ENCODE results near the gene ECE2. TPM values are rescaled to one million over a fixed set of nuclear protein-coding genes. Genes with fewer than 3 reads are reported as not detected.
"Not testable (repeated sequence)": the region's sequence is repeated elsewhere in the genome, so short reads cannot be mapped to it uniquely, and the experiment has no call there.

ECE2 gene
- total RNA-seq, 6 donors from 2014 or later: not detected

DNA sequence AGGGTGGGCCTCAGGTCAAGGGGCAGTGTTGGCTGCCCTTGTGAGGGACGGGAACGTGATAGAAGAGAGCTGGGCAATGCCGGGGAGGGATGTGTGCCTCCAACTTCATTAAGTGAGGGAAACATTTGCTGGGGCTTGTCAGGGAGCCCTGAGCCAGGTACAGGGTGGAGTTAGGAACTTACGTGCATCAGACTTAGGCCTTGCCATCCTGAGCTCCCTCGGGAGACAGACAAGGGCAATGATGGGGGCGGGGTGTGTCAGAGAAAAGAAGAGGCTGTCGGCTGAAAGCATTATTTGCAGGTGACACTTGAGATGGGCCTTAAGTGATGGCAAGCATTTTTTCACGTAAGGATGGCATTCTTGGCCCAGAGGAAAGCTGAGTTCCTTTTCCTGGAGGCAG is 63.2 kb downstream of the ECE2 start:
- Histone ChIP-seq H3K4me3 (peak overlapping the region in 3 of 4 donors; percentile 1 to 22 (median 11)), H3K9me3 (no peaks in the 10 kb centered on the region), H3K4me1 (peaks cover 33 to 52% (median 39%) of the 10 kb centered on the region in 4 donors), H3K36me3 (peaks cover 6 to 38% (median 22%) of the 10 kb centered on the region in 4 donors), H3K27ac (peak overlapping the region; percentile 18 to 97 (median 67)), H3K27me3 (no peaks in the 10 kb centered on the region)
- 68 to 77% methylated on average over 8 of the region's 8 CpGs for WGBS, 2 donors
- DNase-seq: no peak
- no peak for ATAC-seq (ENCODE audit: low FRiP score in 2 of 2)
- TF ChIP-seq POLR2A (IDR thresholded peaks at IDR 0.05) (no peak), EP300 (IDR thresholded peaks at IDR 0.05) (no peak), POLR2AphosphoS5 (IDR thresholded peaks at IDR 0.05) (no peak)
- TF ChIP-seq, protein P1, sequence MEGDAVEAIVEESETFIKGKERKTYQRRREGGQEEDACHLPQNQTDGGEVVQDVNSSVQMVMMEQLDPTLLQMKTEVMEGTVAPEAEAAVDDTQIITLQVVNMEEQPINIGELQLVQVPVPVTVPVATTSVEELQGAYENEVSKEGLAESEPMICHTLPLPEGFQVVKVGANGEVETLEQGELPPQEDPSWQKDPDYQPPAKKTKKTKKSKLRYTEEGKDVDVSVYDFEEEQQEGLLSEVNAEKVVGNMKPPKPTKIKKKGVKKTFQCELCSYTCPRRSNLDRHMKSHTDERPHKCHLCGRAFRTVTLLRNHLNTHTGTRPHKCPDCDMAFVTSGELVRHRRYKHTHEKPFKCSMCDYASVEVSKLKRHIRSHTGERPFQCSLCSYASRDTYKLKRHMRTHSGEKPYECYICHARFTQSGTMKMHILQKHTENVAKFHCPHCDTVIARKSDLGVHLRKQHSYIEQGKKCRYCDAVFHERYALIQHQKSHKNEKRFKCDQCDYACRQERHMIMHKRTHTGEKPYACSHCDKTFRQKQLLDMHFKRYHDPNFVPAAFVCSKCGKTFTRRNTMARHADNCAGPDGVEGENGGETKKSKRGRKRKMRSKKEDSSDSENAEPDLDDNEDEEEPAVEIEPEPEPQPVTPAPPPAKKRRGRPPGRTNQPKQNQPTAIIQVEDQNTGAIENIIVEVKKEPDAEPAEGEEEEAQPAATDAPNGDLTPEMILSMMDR (IDR thresholded peaks at IDR 0.05): no peak

GRCh38 chr3:184339451-184340135 is 63.8 kb downstream of the ECE2 start:
- not testable (repeated sequence) for DNase-seq; H3K9me3 ChIP-seq; H3K27me3 ChIP-seq; H3K4me3 ChIP-seq; H3K27ac ChIP-seq; ATAC-seq (ENCODE audit: low FRiP score in 2 of 2)
- WGBS, 2 donors: 91% methylated on average over 19 of the region's 19 CpGs
- Histone ChIP-seq H3K36me3 (peaks cover 3 to 36% (median 21%) of the 10 kb centered on the region in 4 donors), H3K4me1 (peaks cover 33 to 47% (median 39%) of the 10 kb centered on the region in 4 donors)

DNA sequence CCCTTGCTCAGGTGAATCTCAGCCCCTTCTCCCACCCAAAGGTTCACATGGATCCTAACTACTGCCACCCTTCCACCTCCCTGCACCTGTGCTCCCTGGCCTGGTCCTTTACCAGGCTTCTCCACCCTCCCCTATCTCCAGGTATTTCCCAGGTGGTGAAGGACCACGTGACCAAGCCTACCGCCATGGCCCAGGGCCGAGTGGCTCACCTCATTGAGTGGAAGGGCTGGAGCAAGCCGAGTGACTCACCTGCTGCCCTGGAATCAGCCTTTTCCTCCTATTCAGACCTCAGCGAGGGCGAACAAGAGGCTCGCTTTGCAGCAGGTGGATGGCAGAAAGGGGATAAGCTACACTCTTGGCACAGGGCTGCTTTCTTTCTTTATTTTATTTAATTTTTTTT is 66.1 kb downstream of the ECE2 start:
- peak in 1 of 2 donors; percentile 66 for ATAC-seq (ENCODE audit: low FRiP score in 2 of 2)
- 76 to 90% methylated on average over 7 of the region's 7 CpGs for WGBS, 2 donors
- H3K27me3 ChIP-seq: no peaks in the 10 kb centered on the region
- H3K36me3 ChIP-seq: peaks cover 0 to 34% (median 22%) of the 10 kb centered on the region in 4 donors
- DNase-seq: peak in 1 of 2 donors; percentile 94
- H3K27ac ChIP-seq: peak overlapping the region in 1 of 4 donors; percentile 30
- H3K9me3 ChIP-seq: no peaks in the 10 kb centered on the region
- H3K4me3 ChIP-seq: no peak overlapping the region
- TF ChIP-seq EP300 (IDR thresholded peaks at IDR 0.05) (no peak), POLR2AphosphoS5 (IDR thresholded peaks at IDR 0.05) (no peak), POLR2A (IDR thresholded peaks at IDR 0.05) (no peak)
- TF ChIP-seq, protein P1 (IDR thresholded peaks at IDR 0.05): no peak
- H3K4me1 ChIP-seq: peaks cover 27 to 42% (median 37%) of the 10 kb centered on the region in 4 donors

Small RNA genes within 50 kb of the gene (small RNA-seq; reads per million reads assigned to genes)
- gene MIR1224 (0 to 0.77 (median 0.35) reads per million in 4 donors), gene SNORD66 (1,653 to 4,235 (median 2,244) reads per million in 4 donors)

Other genes with a start within 250 kb of the ECE2 start
- gene HTR3D, start 244.3 kb upstream of the ECE2 start, total RNA-seq: not detected
- 1 to 10 TPM in 2 of 6 donors, under 1 TPM in 2, not detected in 2; 0.23 to 2.4 (median 1.5) TPM for gene HTR3C, start 223.0 kb upstream of the ECE2 start, total RNA-seq
- gene HTR3E, start 179.0 kb upstream of the ECE2 start, total RNA-seq: not detected
- 10 to 100 TPM; 31.4 to 37.6 (median 34.2) TPM for gene EIF2B5, start 140.7 kb upstream of the ECE2 start, total RNA-seq
- 100 to 1,000 TPM in 1 of 6 donors, 10 to 100 TPM in 5; 36.5 to 106 (median 62.8) TPM for gene DVL3, start 120.6 kb upstream of the ECE2 start, total RNA-seq
- gene AP2M1, start 101.2 kb upstream of the ECE2 start, total RNA-seq: 100 to 1,000 TPM; 132 to 280 (median 198) TPM
- gene ABCF3, start 89.8 kb upstream of the ECE2 start, total RNA-seq: 100 to 1,000 TPM in 1 of 6 donors, 10 to 100 TPM in 5; 52.6 to 184 (median 73.1) TPM
- 1 to 10 TPM in 2 of 6 donors, under 1 TPM in 3, not detected in 1; 0.17 to 1.2 (median 0.51) TPM for gene VWA5B2, start 46.4 kb upstream of the ECE2 start, total RNA-seq
- gene ALG3, start 27.1 kb upstream of the ECE2 start, total RNA-seq: 10 to 100 TPM; 16.2 to 60.8 (median 37.6) TPM
- gene EEF1AKMT4, start 26.4 kb upstream of the ECE2 start, total RNA-seq: 1 to 10 TPM; 1.8 to 8.8 (median 4.1) TPM
- under 1 TPM in 2 of 6 donors, not detected in 4; 0.26 to 0.44 TPM for gene CAMK2N2, start 14.5 kb upstream of the ECE2 start, total RNA-seq
- 100 to 1,000 TPM; 144 to 259 (median 165) TPM for gene PSMD2, start 23.2 kb downstream of the ECE2 start, total RNA-seq
- gene EIF4G1, start 38.6 kb downstream of the ECE2 start, total RNA-seq: 100 to 1,000 TPM; 278 to 408 (median 326) TPM
- 10 to 100 TPM; 14.8 to 52.7 (median 25.2) TPM for gene FAM131A, start 61.6 kb downstream of the ECE2 start, total RNA-seq
- gene CLCN2, start 85.6 kb downstream of the ECE2 start, total RNA-seq: 10 to 100 TPM in 1 of 6 donors, 1 to 10 TPM in 5; 3.0 to 14.7 (median 5.3) TPM
- 100 to 1,000 TPM in 1 of 6 donors, 10 to 100 TPM in 5; 41.4 to 235 (median 66.2) TPM for gene POLR2H, start 85.7 kb downstream of the ECE2 start, total RNA-seq
- gene THPO, start 102.2 kb downstream of the ECE2 start, total RNA-seq: under 1 TPM in 2 of 6 donors, not detected in 4; 0.14 to 0.84 TPM
- gene CHRD, start 104.0 kb downstream of the ECE2 start, total RNA-seq: 10 to 100 TPM in 1 of 6 donors, 1 to 10 TPM in 5; 2.1 to 40.9 (median 4.3) TPM

All from upper lobe of left lung (tissue), 6 donors.